GM10266 (cell line): ENCODE measurements around the gene RERE.

Experiments used
- DNase-seq: peaks from one replicate; pipeline ENCODE4 v3.0.0; 2012; ENCODE audit errors: extremely low spot score
- CTCF ChIP-seq: IDR thresholded peaks from 2 replicates; pipeline ENCODE4 v1.5.1; 2012; ENCODE audit warnings: mild to moderate bottlenecking, low read depth; ENCODE audit not compliant: control insufficient read depth, insufficient read depth; ENCODE audit errors: missing control alignments

Gene RERE

GRCh38 chr1:8568837-8569236 lies 248.6 kb downstream of the RERE start:
- no peak for TF ChIP-seq CTCF
- no peak for DNase-seq

GRCh38 chr1:8567146-8567545 lies 250.3 kb downstream of the RERE start:
- no peak for DNase-seq
- no peak for TF ChIP-seq CTCF

- no peak for TF ChIP-seq CTCF
- no peak for DNase-seq
These were observed 251.6 kb downstream of the RERE start for GRCh38 chr1:8565802-8566201.

GRCh38 chr1:8563944-8564537 lies 253.4 kb downstream of the RERE start:
- TF ChIP-seq CTCF: no peak
- DNase-seq: no peak

- no peak for DNase-seq
- no peak for TF ChIP-seq CTCF
These were observed 254.3 kb downstream of the RERE start for GRCh38 chr1:8562881-8563865.

GRCh38 chr1:8562222-8562621 lies 255.2 kb downstream of the RERE start:
- DNase-seq: no peak
- no peak for TF ChIP-seq CTCF
